ENCODE measurements around the gene FTH1.

The FTH1 gene

DNA sequence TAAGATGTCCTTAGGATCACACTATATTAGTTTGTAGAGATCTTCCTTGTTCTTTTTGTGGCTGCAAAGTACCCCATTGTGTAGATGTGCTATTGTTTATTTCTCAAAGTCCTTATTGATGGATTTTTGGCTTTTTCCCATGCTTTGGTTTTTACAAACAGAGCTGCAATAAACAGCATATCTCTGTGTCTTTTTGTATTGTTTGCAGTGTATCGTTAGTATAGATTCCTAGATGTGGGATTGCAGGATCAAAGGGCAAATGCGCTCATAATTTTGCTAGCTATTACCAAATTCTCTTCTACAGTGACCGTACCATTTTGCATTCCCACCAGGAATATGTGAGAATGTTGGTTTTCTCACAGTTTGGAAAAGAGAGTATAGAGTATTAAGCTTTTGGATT lies 27.5 kb upstream of the FTH1 start:
- Histone ChIP-seq H3K4me3 (ENCODE audit: low read depth, low read length) (no peak overlapping the region), H3K4me2 (ENCODE audit: low read length) (no peak overlapping the region), H3K36me3 (ENCODE audit: control insufficient read depth, insufficient read depth, low read length) (no peaks in the 10 kb centered on the region), H3K9me3 (ENCODE audit: control insufficient read depth, low read length) (no peaks in the 10 kb centered on the region), H3K27me3 (ENCODE audit: control insufficient read depth, insufficient read depth, low read length) (no peaks in the 10 kb centered on the region), H3K27ac (no peak overlapping the region), H3K4me1 (no peaks in the 10 kb centered on the region), H3K9ac (no peak overlapping the region), H2AFZ (no peak overlapping the region), H3K79me2 (no peaks in the 10 kb centered on the region)
- TF ChIP-seq, protein P1, sequence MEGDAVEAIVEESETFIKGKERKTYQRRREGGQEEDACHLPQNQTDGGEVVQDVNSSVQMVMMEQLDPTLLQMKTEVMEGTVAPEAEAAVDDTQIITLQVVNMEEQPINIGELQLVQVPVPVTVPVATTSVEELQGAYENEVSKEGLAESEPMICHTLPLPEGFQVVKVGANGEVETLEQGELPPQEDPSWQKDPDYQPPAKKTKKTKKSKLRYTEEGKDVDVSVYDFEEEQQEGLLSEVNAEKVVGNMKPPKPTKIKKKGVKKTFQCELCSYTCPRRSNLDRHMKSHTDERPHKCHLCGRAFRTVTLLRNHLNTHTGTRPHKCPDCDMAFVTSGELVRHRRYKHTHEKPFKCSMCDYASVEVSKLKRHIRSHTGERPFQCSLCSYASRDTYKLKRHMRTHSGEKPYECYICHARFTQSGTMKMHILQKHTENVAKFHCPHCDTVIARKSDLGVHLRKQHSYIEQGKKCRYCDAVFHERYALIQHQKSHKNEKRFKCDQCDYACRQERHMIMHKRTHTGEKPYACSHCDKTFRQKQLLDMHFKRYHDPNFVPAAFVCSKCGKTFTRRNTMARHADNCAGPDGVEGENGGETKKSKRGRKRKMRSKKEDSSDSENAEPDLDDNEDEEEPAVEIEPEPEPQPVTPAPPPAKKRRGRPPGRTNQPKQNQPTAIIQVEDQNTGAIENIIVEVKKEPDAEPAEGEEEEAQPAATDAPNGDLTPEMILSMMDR (IDR thresholded peaks at IDR 0.05): no peak

DNA sequence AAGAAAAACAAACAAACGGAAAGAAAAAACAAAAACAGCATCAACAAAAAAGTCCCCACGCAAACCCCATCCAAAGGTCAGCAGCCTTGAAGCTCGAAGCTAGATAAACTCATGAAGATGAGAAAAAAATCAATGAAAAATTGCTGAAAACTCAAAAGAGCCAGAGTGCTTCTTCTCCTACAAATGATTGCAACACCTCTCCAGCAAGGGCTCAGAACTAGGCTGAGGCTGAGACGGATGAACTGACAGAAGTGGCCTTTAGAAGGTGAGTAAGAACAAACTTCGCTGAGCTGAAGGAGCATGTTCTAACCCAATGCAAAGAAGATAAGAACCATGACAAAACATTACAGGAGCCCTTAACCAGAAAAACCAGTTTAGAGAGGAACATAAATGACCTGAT lies 18.4 kb upstream of the FTH1 start:
- Histone ChIP-seq H3K79me2 (no peaks in the 10 kb centered on the region), H3K27me3 (ENCODE audit: control insufficient read depth, insufficient read depth, low read length) (no peaks in the 10 kb centered on the region), H3K9ac (no peak overlapping the region), H3K36me3 (ENCODE audit: control insufficient read depth, insufficient read depth, low read length) (no peaks in the 10 kb centered on the region), H3K27ac (peak overlapping the region; percentile 69), H3K4me3 (ENCODE audit: low read depth, low read length) (peak overlapping the region; percentile 23), H3K9me3 (ENCODE audit: control insufficient read depth, low read length) (no peaks in the 10 kb centered on the region), H2AFZ (no peak overlapping the region), H3K4me2 (ENCODE audit: low read length) (peak overlapping the region; percentile 28), H3K4me1 (peaks cover 3% of the 10 kb centered on the region)
- TF ChIP-seq, protein P1 (IDR thresholded peaks at IDR 0.05): no peak

DNA sequence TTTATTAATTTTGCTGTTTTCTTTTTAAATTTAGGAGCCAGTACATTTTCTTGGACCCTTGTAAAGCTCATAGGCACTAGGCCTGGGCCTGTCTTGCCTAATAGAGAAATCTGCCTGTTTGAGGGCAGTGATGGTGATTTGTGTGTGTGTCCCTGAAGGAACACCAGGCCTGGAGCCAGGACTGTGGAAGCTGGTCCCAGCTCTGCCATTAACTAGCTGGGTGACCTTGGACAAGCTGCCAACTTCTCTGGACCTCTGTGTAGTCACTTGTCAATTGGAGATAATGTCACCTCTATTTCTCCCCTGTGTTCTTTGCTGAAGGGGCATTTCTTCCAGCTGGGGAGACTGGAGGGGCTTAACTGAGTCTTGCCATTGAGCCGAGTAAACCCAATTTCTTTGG lies 16.0 kb upstream of the FTH1 start:
- no peak overlapping the region for H3K4me3 ChIP-seq (ENCODE audit: low read depth, low read length)
- H2AFZ ChIP-seq: no peak overlapping the region
- H3K9ac ChIP-seq: no peak overlapping the region
- no peaks in the 10 kb centered on the region for H3K79me2 ChIP-seq
- peaks cover 7% of the 10 kb centered on the region for H3K4me1 ChIP-seq
- H3K27me3 ChIP-seq (ENCODE audit: control insufficient read depth, insufficient read depth, low read length): no peaks in the 10 kb centered on the region
- no peaks in the 10 kb centered on the region for H3K9me3 ChIP-seq (ENCODE audit: control insufficient read depth, low read length)
- H3K4me2 ChIP-seq (ENCODE audit: low read length): no peak overlapping the region
- no peaks in the 10 kb centered on the region for H3K36me3 ChIP-seq (ENCODE audit: control insufficient read depth, insufficient read depth, low read length)
- H3K27ac ChIP-seq: no peak overlapping the region
- TF ChIP-seq, protein P1 (IDR thresholded peaks at IDR 0.05): no peak

DNA sequence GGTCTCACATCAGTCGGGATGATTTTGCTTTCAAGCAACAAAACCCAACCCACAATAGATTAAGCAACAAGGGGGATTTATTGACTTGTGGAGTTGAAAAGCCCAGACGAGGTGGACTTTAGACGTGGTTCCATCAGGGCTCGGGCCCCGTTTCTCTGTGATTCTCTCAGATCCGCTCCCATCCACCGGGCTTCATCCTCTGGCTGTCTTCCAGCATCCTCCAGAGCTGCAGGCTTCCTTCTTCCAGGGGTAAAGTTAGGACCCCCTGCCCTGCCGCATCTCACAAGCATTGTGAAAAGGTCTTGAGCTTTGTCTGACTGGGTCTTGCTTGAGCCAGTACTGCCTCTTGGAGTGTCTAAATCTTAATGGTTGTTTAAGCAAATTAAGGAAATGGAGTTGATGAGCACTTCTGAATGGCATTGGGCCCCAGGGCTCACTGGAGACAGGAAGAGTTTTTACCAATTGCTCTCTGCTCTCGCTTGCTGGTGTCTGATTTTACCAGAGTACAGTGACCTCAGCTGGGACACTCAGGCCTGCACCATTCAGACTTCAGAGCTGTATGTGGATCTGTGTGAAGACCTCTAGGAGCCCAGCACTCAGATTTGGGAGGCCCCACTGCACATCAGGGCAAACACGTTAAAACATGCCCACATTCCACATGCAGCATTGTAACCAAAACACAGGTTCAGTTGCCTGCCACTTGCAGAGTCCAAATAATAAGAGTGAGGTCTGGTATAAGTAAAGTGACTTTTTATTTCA lies 13.5 kb upstream of the FTH1 start:
- Histone ChIP-seq H3K27me3 (ENCODE audit: control insufficient read depth, insufficient read depth, low read length) (no peaks in the 10 kb centered on the region), H3K79me2 (no peaks in the 10 kb centered on the region), H3K4me1 (peaks cover 3% of the 10 kb centered on the region), H3K9ac (no peak overlapping the region), H3K9me3 (ENCODE audit: control insufficient read depth, low read length) (no peaks in the 10 kb centered on the region), H2AFZ (no peak overlapping the region), H3K4me3 (ENCODE audit: low read depth, low read length) (no peak overlapping the region), H3K27ac (no peak overlapping the region), H3K4me2 (ENCODE audit: low read length) (no peak overlapping the region), H3K36me3 (ENCODE audit: control insufficient read depth, insufficient read depth, low read length) (no peaks in the 10 kb centered on the region)
- TF ChIP-seq, protein P1 (IDR thresholded peaks at IDR 0.05): no peak

All from parathyroid adenoma (tissue), 2 donors.